Right lobe of liver (tissue), 6 donors: ENCODE measurements around the gene SULF2. TPM values are rescaled to one million over a fixed set of nuclear protein-coding genes. Genes with fewer than 3 reads are reported as not detected.

Experiments
- ATAC-seq, 4 donors: fragments of 200-7000 bp; cut with Tn5 transposase; one replicate each; pipeline ENCODE4 v1.9.1; 2020; ENCODE audit warnings: mild to moderate bottlenecking in 4 of 4, moderate library complexity in 4 of 4
- DNase-seq, 3 donors: peaks; one replicate each; pipeline ENCODE4 v3.0.0-alpha.2; 2020
- H3K27ac ChIP-seq, 3 donors: fragments of 200-600 bp; one replicate each; pipeline ENCODE4 v1.8.0; 2022
- H3K27me3 ChIP-seq, 2 donors: fragments of 200-600 bp; one replicate each; pipeline ENCODE4 v1.8.0; 2022
- H3K36me3 ChIP-seq, 4 donors: fragments of 200-600 bp; sonication (generic) in 1 of 4; one replicate each; pipeline versions ENCODE4 v1.5.1 to v1.8.0; 2017 to 2022; ENCODE audit warnings: control low read depth in 1 of 4
- H3K4me1 ChIP-seq, 4 donors: fragments of 200-600 bp; sonication (generic) in 1 of 4; one replicate each; pipeline versions ENCODE4 v1.5.1 to v1.8.0; 2017 to 2022; ENCODE audit warnings: control low read depth in 1 of 4
- H3K4me3 ChIP-seq, 3 donors: fragments of 200-600 bp; one replicate each; pipeline ENCODE4 v1.8.0; 2022
- H3K9me3 ChIP-seq, 4 donors: fragments of 200-600 bp; sonication (generic) in 1 of 4; one replicate each; pipeline versions ENCODE4 v1.5.1 to v1.8.0; 2017 to 2022; ENCODE audit warnings: control low read depth in 1 of 4
- CTCF ChIP-seq, 4 donors: fragments of 200-600 bp in 3 of 4; fragments of 450-650 bp in 1 of 4; IDR thresholded peaks; one replicate each; pipeline versions ENCODE4 v1.5.1 to v1.8.0; 2016 to 2022; ENCODE audit warnings: antibody characterized with exemption in 4 of 4, mild to moderate bottlenecking in 2 of 4
- POLR2A ChIP-seq: fragments of 450-650 bp; IDR thresholded peaks from one replicate; pipeline ENCODE4 v1.6.1; 2017; ENCODE audit warnings: antibody characterized with exemption, mild to moderate bottlenecking
- WGBS: methylation state at CpG from one replicate; pipeline ENCODE4 v1.1.6; 2018; ENCODE audit warnings: low coverage, low lambda C conversion rate; ENCODE audit not compliant: insufficient coverage; ENCODE audit errors: missing lambda C conversion rate; 5-methylcytosine and 5-hydroxymethylcytosine counted together
- intact Hi-C, 2 donors: fragments of 100-400 bp; cut with DNase I; formaldehyde crosslinking; loops; one replicate each; pipeline versions ENCODE4 v1.11.2 to v1.14.1; 2022
- total RNA-seq, 6 experiments: library from RNA; depleted of rRNA in 2 of 6; stranded (reverse); fragments of >200 nt in 2 of 6; fragmentation: NEBNext Ultra II Directional in 3 of 6; extraction: Animal tissue kit (Norgen Biotek cat#: 25700) in 3 of 6; gene quantifications; one replicate each; pipeline versions ENCODE4 v1.1.0 to v1.2.4, GENCODE V29; 2016 to 2023
- donor health status: DM: no; HTN: yes; CAD: no.
- donor health status: DM: no; HTN: no; CAD: no.
- donor health status: DM: no; HTN: no; CAD: no.
- donor health status: DM: no; HTN: yes; CAD: no.
- donor health status: DM: no; HTN: yes; CAD: no.

SULF2 gene
- total RNA-seq, 6 experiments from 2014 or later = 6.1 to 92.0 (median 48.3) TPM

GRCh38 chr20:47751449-47751848 is 33.8 kb downstream of the SULF2 start:
- Histone ChIP-seq H3K27ac (no peak overlapping the region), H3K4me3 (no peak overlapping the region), H3K4me1 (no peaks in the 10 kb centered on the region), H3K27me3 (no peaks in the 10 kb centered on the region), H3K9me3 (no peaks in the 10 kb centered on the region), H3K36me3 (peaks cover 0 to 3% (median 0%) of the 10 kb centered on the region in 4 donors)
- TF ChIP-seq CTCF (IDR thresholded peaks at IDR 0.05) (no peak), POLR2A (no peak)
- 89% methylated on average over 3 of the region's 5 CpGs for WGBS
- no peak for DNase-seq
- intact Hi-C loops = no loop called here
- no peak for ATAC-seq

- no peak for TF ChIP-seq POLR2A
- TF ChIP-seq CTCF (IDR thresholded peaks at IDR 0.05) = no peak
- DNase-seq (no peak), ATAC-seq (peak in 1 of 4 donors; percentile 33)
- Histone ChIP-seq H3K4me1 (no peaks in the 10 kb centered on the region), H3K27me3 (no peaks in the 10 kb centered on the region), H3K27ac (no peak overlapping the region), H3K36me3 (no peaks in the 10 kb centered on the region), H3K9me3 (no peaks in the 10 kb centered on the region), H3K4me3 (no peak overlapping the region)
- intact Hi-C loops = no loop called here
- WGBS = 49% methylated on average over 4 of the region's 4 CpGs
Observed at GRCh38 chr20:47749339-47749738, 35.9 kb downstream of the SULF2 start.

DNA sequence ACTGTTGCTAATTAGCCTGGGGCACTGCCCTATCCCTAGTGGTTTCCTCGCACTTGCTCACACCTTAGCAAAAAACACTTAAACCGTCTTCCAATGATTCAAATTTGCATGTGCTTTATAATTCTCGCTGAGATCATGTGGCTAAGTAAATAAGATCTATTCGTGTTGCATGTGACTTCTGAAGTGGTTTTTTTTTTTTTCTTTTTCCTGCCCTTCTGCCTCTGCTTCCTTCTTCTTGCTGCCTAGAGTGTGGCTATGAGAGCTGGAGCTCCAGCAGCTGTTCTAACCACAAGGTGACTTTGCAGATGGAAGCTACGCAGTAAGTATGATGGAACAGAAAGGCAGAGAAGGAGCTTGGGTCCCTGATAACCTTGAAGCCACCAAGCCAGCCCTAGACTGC is 36.5 kb downstream of the SULF2 start:
- Histone ChIP-seq H3K27ac (no peak overlapping the region), H3K9me3 (no peaks in the 10 kb centered on the region), H3K36me3 (no peaks in the 10 kb centered on the region), H3K27me3 (no peaks in the 10 kb centered on the region), H3K4me1 (no peaks in the 10 kb centered on the region), H3K4me3 (no peak overlapping the region)
- WGBS = 45% methylated on average over 5 of the region's 5 CpGs
- intact Hi-C loops = no loop called here
- ATAC-seq = peak in 3 of 4 donors; percentile 17 to 47 (median 24)
- no peak for DNase-seq
- TF ChIP-seq CTCF (IDR thresholded peaks at IDR 0.05) (no peak), POLR2A (no peak)

- Histone ChIP-seq H3K27me3 (no peaks in the 10 kb centered on the region), H3K4me1 (no peaks in the 10 kb centered on the region), H3K36me3 (no peaks in the 10 kb centered on the region), H3K27ac (no peak overlapping the region), H3K9me3 (no peaks in the 10 kb centered on the region), H3K4me3 (no peak overlapping the region)
- 83% methylated on average over 4 of the region's 6 CpGs for whole genome bisulfite sequencing
- no peak for ATAC-seq
- TF ChIP-seq POLR2A (no peak), CTCF (IDR thresholded peaks at IDR 0.05) (no peak)
- DNase-seq = no peak
- intact Hi-C loops = no loop called here
Observed at GRCh38 chr20:47748069-47748468, 37.2 kb downstream of the SULF2 start.

- no peaks in the 10 kb centered on the region for H3K27me3 ChIP-seq
- WGBS = 91% methylated on average over 9 of the region's 10 CpGs
- intact Hi-C loops = no loop called here
- no peaks in the 10 kb centered on the region for H3K4me1 ChIP-seq
- no peak for DNase-seq
- H3K27ac ChIP-seq = no peak overlapping the region
- TF ChIP-seq POLR2A (no peak), CTCF (IDR thresholded peaks at IDR 0.05) (no peak)
- H3K9me3 ChIP-seq = no peaks in the 10 kb centered on the region
- H3K36me3 ChIP-seq = no peaks in the 10 kb centered on the region
- no peak for ATAC-seq
- H3K4me3 ChIP-seq = no peak overlapping the region
Observed at GRCh38 chr20:47747669-47748031, 37.6 kb downstream of the SULF2 start.
